Testis (tissue), 2 donors: ENCODE results near the gene KLHL26.

Source experiments
- CTCF ChIP-seq, 3 experiments: fragments of 450-650 bp in 2 of 3; fragments of 200-600 bp in 1 of 3; sonication (generic) in 1 of 3; IDR thresholded peaks; one replicate each; pipeline ENCODE4 v1.5.1; 2016 to 2019; ENCODE audit warnings: antibody characterized with exemption in 3 of 3, mild to moderate bottlenecking in 2 of 3, moderate library complexity in 1 of 3
- POLR2A ChIP-seq: fragments of 450-650 bp; IDR thresholded peaks from one replicate; pipeline ENCODE4 v1.6.1; 2017; ENCODE audit warnings: antibody characterized with exemption, mild to moderate bottlenecking, moderate library complexity

GRCh38 chr19:18677156-18677555 is 40.3 kb downstream of the KLHL26 start:
- TF ChIP-seq CTCF (IDR thresholded peaks at IDR 0.05) (no peak), POLR2A (no peak)
